ENCODE results near the gene EGFR. TPM values are rescaled to one million over a fixed set of nuclear protein-coding genes. Genes with fewer than 3 reads are reported as not detected.

EGFR gene
- polyA plus RNA-seq, 1 of the 3 experiments (the other 2 are of a cell fraction), result 37.6 TPM

DNA sequence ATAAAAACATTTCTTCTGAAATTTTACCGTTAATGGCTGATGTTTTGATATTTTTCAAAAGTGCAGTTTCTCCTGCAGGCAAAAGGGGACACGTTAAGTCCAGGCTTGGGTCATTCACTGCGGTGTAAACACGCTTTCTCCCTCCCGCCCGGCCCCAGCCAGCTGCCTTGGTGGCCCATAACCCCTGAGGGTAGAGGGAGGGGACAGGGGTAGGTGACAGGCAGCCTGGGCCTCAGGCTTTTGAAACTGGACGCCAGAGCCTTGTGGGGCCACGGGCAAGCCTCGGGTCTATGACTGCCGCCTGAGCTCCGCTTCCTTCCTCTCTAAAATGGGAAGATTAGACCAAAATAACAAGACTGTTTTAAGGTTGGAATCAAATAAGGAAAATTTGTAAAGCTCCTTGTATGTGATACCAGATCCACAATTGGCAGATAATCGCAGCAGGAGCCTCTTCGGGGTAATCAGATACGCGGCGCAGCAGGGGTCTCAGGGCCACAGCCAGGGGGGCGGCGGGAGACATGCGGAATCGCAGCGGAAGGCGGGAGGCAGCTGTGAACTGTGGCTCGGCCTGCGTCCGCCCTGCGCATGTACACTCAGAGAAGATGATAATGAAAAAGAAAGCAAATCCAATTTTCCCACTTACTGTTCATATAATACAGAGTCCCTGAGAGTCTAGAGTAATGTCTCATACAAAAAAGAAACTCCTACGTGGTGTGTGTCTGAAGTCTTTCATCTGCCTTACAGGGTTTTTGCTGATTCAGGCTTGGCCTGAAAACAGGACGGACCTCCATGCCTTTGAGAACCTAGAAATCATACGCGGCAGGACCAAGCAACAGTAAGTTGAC, 138.3 kb downstream of the EGFR start:
- Histone ChIP-seq H3K4me2 (no peak overlapping the region), H3K9ac (no peak overlapping the region), H3K79me2 (ENCODE audit: insufficient read depth) (no peaks in the 10 kb centered on the region), H3K4me3 (ENCODE audit: low read depth in 2 of 2, low read length in 1 of 2) (no peak overlapping the region), H2AFZ (ENCODE audit: low read depth) (no peak overlapping the region), H3K4me1 (ENCODE audit: control insufficient read depth in 1 of 2, insufficient read depth in 2 of 2, low read depth in 1 of 2, low read length in 1 of 2) (peaks cover 6 to 7% of the 10 kb centered on the region in 2 experiments; a peak in 1 of 4 replicates), H3K36me3 (replicated peaks in 1 of 2; ENCODE audit: control insufficient read depth in 1 of 2, insufficient read depth in 2 of 2, low read length in 1 of 2) (peaks cover 88 to 94% of the 10 kb centered on the region in 2 experiments), H3K9me3 (no peaks in the 10 kb centered on the region), H3K27ac (ENCODE audit: low read depth in 2 of 2, low read length in 1 of 2) (no peak overlapping the region), H3K9me2 (no peaks in the 10 kb centered on the region), H3K27me3 (ENCODE audit: insufficient read depth) (no peaks in the 10 kb centered on the region), H3F3A (replicated peaks; ENCODE audit: insufficient read depth) (peaks cover 7% of the 10 kb centered on the region), H4K20me1 (ENCODE audit: insufficient read depth) (no peaks in the 10 kb centered on the region)
- CTCF ChIA-PET, result interaction anchor here (1.1 to 17.9 kb wide), 4 partner anchors 10 to 97 kb away, joined by 3 to 211 read pairs (median 18); no protein-coding TSS in a partner anchor
- TF ChIP-seq, protein P1, sequence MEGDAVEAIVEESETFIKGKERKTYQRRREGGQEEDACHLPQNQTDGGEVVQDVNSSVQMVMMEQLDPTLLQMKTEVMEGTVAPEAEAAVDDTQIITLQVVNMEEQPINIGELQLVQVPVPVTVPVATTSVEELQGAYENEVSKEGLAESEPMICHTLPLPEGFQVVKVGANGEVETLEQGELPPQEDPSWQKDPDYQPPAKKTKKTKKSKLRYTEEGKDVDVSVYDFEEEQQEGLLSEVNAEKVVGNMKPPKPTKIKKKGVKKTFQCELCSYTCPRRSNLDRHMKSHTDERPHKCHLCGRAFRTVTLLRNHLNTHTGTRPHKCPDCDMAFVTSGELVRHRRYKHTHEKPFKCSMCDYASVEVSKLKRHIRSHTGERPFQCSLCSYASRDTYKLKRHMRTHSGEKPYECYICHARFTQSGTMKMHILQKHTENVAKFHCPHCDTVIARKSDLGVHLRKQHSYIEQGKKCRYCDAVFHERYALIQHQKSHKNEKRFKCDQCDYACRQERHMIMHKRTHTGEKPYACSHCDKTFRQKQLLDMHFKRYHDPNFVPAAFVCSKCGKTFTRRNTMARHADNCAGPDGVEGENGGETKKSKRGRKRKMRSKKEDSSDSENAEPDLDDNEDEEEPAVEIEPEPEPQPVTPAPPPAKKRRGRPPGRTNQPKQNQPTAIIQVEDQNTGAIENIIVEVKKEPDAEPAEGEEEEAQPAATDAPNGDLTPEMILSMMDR (IDR thresholded peaks at IDR 0.05), result no peak
- TF ChIP-seq, protein P2, sequence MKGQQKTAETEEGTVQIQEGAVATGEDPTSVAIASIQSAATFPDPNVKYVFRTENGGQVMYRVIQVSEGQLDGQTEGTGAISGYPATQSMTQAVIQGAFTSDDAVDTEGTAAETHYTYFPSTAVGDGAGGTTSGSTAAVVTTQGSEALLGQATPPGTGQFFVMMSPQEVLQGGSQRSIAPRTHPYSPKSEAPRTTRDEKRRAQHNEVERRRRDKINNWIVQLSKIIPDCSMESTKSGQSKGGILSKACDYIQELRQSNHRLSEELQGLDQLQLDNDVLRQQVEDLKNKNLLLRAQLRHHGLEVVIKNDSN (IDR thresholded peaks at IDR 0.05; ENCODE audit: borderline replicate concordance, low read depth), result no peak
- no peak for TF ChIP-seq ELF1 (IDR thresholded peaks at IDR 0.05)
- TF ChIP-seq, protein P3, sequence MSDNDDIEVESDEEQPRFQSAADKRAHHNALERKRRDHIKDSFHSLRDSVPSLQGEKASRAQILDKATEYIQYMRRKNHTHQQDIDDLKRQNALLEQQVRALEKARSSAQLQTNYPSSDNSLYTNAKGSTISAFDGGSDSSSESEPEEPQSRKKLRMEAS (IDR thresholded peaks at IDR 0.05; ENCODE audit: low read depth), result no peak
- TF ChIP-seq YY1 (IDR thresholded peaks at IDR 0.05; ENCODE audit: low read depth), result no peak
- POLR2A ChIA-PET, result no interaction called here
- DNase-seq, result peak; percentile 62
- WGBS (ENCODE audit: low lambda C conversion rate), result 95% methylated on average over 30 of the region's 30 CpGs

DNA sequence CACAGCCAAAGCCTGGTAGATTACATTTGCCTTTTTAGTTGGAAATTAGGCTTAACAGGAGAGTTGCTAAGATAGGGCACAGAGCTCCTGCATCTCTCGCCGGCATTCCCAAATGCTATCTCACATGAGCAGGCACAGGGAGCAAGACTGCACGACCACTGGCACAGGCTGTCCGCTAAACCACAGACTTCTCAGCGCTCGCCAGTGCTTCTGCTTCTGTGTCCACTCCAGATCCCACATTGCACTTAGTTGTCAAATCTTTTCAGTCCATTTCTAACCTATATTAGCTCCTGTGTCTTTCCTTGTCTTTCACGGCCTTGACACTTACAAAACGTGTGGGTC, 138.9 kb downstream of the EGFR start:
- H3K4me2 ChIP-seq, result no peak overlapping the region
- 97% methylated on average over 8 of the region's 8 CpGs for WGBS (ENCODE audit: low lambda C conversion rate)
- ChIA-PET CTCF (interaction anchor here (1.1 to 17.9 kb wide), 3 partner anchors 13 to 96 kb away, joined by 3 to 211 read pairs (median 29); no protein-coding TSS in a partner anchor), POLR2A (no interaction called here)
- no peaks in the 10 kb centered on the region for H3K79me2 ChIP-seq (ENCODE audit: insufficient read depth)
- no peak overlapping the region for H3K4me3 ChIP-seq (ENCODE audit: low read depth in 2 of 2, low read length in 1 of 2)
- no peak for DNase-seq
- H3K9me3 ChIP-seq, result no peaks in the 10 kb centered on the region
- H3K27ac ChIP-seq (ENCODE audit: low read depth in 2 of 2, low read length in 1 of 2), result peak overlapping the region in 1 of 2 experiments; percentile 30; a peak in 2 of 4 replicates
- peaks cover 4 to 6% of the 10 kb centered on the region in 2 experiments; a peak in 1 of 4 replicates for H3K4me1 ChIP-seq (ENCODE audit: control insufficient read depth in 1 of 2, insufficient read depth in 2 of 2, low read depth in 1 of 2, low read length in 1 of 2)
- H2AFZ ChIP-seq (ENCODE audit: low read depth), result no peak overlapping the region
- no peaks in the 10 kb centered on the region for H3K9me2 ChIP-seq
- no peaks in the 10 kb centered on the region for H3K27me3 ChIP-seq (ENCODE audit: insufficient read depth)
- peaks cover 88% of the 10 kb centered on the region in 2 experiments for H3K36me3 ChIP-seq (replicated peaks in 1 of 2; ENCODE audit: control insufficient read depth in 1 of 2, insufficient read depth in 2 of 2, low read length in 1 of 2)
- no peaks in the 10 kb centered on the region for H4K20me1 ChIP-seq (ENCODE audit: insufficient read depth)
- H3K9ac ChIP-seq, result no peak overlapping the region
- peaks cover 7% of the 10 kb centered on the region for H3F3A ChIP-seq (replicated peaks; ENCODE audit: insufficient read depth)
- TF ChIP-seq RFX5 (IDR thresholded peaks at IDR 0.05; ENCODE audit: low read length), result no peak
- TF ChIP-seq EZH2phosphoT487 (IDR thresholded peaks at IDR 0.05; ENCODE audit: borderline replicate concordance, low read depth), result no peak
- TF ChIP-seq MXI1 (IDR thresholded peaks at IDR 0.05; ENCODE audit: low read depth, low read length), result no peak
- no peak for TF ChIP-seq ELF1 (IDR thresholded peaks at IDR 0.05)
- no peak for TF ChIP-seq NFIC (IDR thresholded peaks at IDR 0.05; ENCODE audit: borderline replicate concordance)
- TF ChIP-seq NRF1 (IDR thresholded peaks at IDR 0.05; ENCODE audit: low read depth, low read length), result no peak
- TF ChIP-seq, protein P3 (IDR thresholded peaks at IDR 0.05; ENCODE audit: low read depth), result no peak
- TF ChIP-seq YY1 (IDR thresholded peaks at IDR 0.05; ENCODE audit: low read depth), result no peak
- TF ChIP-seq, protein P4, sequence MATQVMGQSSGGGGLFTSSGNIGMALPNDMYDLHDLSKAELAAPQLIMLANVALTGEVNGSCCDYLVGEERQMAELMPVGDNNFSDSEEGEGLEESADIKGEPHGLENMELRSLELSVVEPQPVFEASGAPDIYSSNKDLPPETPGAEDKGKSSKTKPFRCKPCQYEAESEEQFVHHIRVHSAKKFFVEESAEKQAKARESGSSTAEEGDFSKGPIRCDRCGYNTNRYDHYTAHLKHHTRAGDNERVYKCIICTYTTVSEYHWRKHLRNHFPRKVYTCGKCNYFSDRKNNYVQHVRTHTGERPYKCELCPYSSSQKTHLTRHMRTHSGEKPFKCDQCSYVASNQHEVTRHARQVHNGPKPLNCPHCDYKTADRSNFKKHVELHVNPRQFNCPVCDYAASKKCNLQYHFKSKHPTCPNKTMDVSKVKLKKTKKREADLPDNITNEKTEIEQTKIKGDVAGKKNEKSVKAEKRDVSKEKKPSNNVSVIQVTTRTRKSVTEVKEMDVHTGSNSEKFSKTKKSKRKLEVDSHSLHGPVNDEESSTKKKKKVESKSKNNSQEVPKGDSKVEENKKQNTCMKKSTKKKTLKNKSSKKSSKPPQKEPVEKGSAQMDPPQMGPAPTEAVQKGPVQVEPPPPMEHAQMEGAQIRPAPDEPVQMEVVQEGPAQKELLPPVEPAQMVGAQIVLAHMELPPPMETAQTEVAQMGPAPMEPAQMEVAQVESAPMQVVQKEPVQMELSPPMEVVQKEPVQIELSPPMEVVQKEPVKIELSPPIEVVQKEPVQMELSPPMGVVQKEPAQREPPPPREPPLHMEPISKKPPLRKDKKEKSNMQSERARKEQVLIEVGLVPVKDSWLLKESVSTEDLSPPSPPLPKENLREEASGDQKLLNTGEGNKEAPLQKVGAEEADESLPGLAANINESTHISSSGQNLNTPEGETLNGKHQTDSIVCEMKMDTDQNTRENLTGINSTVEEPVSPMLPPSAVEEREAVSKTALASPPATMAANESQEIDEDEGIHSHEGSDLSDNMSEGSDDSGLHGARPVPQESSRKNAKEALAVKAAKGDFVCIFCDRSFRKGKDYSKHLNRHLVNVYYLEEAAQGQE (IDR thresholded peaks at IDR 0.05; ENCODE audit: low read depth, low read length), result no peak
- TF ChIP-seq, protein P2 (IDR thresholded peaks at IDR 0.05; ENCODE audit: borderline replicate concordance, low read depth), result no peak
- no peak for TF ChIP-seq GATA2 (CRISPR knock-in tag; IDR thresholded peaks at IDR 0.05)
- no peak for TF ChIP-seq TAF1 (IDR thresholded peaks at IDR 0.05; ENCODE audit: borderline replicate concordance, low read depth, low read length)
- TF ChIP-seq TCF12 (IDR thresholded peaks at IDR 0.05), result no peak
- no peak for TF ChIP-seq RAD21 (IDR thresholded peaks at IDR 0.05; ENCODE audit: low read length)
- TF ChIP-seq, protein P5, sequence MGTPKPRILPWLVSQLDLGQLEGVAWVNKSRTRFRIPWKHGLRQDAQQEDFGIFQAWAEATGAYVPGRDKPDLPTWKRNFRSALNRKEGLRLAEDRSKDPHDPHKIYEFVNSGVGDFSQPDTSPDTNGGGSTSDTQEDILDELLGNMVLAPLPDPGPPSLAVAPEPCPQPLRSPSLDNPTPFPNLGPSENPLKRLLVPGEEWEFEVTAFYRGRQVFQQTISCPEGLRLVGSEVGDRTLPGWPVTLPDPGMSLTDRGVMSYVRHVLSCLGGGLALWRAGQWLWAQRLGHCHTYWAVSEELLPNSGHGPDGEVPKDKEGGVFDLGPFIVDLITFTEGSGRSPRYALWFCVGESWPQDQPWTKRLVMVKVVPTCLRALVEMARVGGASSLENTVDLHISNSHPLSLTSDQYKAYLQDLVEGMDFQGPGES (IDR thresholded peaks at IDR 0.05; ENCODE audit: low read depth, low read length), result no peak

Measured in SK-N-SH (cell line).